ENCODE data around the gene USP15.

The USP15 gene

DNA sequence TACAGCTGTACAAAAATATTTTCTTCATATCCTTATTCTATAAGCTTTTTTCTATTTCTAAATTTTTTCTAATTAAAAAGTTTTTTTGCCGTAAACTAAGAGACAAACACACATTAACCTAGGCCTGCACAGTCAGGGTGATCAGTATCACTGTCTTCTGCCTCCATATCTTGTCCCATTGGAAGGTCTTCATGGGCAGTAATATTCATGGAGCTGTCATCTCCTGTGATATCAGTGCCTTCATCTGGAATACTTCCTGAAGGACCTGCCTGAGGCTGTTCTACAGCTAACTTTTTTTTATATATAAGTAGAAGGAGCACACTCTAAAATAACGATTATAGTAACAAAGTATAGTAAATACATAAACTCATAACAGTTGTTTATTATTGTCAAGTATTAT, 17.8 kb downstream of the USP15 start:
- TF ChIP-seq, protein P1, sequence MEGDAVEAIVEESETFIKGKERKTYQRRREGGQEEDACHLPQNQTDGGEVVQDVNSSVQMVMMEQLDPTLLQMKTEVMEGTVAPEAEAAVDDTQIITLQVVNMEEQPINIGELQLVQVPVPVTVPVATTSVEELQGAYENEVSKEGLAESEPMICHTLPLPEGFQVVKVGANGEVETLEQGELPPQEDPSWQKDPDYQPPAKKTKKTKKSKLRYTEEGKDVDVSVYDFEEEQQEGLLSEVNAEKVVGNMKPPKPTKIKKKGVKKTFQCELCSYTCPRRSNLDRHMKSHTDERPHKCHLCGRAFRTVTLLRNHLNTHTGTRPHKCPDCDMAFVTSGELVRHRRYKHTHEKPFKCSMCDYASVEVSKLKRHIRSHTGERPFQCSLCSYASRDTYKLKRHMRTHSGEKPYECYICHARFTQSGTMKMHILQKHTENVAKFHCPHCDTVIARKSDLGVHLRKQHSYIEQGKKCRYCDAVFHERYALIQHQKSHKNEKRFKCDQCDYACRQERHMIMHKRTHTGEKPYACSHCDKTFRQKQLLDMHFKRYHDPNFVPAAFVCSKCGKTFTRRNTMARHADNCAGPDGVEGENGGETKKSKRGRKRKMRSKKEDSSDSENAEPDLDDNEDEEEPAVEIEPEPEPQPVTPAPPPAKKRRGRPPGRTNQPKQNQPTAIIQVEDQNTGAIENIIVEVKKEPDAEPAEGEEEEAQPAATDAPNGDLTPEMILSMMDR (IDR thresholded peaks at IDR 0.05; ENCODE audit: low read length, missing control alignments), result no peak
- no peak overlapping the region for H3K4me3 ChIP-seq (replicated peaks; ENCODE audit: low read depth, low read length)
- DNase-seq (ENCODE audit: low read depth), result no peak

DNA sequence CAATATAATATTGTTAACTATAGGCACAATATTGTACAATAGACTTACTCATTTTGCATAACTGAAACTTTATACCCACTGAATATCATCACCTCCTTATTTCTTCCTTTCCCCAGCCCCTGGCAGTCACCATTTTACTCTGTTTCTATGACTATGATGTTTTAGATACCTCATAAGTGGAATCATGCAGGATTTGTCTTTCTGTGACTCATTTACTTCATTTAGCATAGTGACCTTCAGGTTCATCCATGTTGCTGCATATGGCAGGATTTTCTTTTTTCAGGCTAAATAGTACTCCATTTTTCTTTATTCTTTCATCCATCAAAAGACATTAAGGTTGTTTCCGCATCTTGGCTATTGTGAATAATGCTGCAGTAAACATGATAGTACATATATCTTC, 18.9 kb downstream of the USP15 start:
- TF ChIP-seq, protein P1 (IDR thresholded peaks at IDR 0.05; ENCODE audit: low read length, missing control alignments), result no peak
- no peak overlapping the region for H3K4me3 ChIP-seq (replicated peaks; ENCODE audit: low read depth, low read length)
- DNase-seq (ENCODE audit: low read depth), result no peak

DNA sequence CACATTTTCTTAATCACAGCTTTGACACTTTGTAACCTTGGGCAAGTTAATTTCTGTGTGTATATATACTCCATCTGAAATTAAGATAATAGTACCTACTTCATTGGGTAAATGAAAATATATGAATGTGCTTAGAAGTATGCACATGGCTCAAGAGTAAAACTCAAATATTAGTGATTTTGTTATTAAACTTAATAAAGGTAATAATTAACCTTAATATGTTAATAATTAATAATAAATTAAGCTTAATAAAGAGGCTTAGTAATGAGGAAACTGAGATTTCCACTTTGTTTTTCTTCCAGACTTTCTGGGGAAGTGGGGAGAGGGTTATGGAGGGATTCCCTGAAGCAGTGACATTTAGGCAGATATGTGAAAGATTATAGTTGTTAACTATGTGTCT, 19.8 kb downstream of the USP15 start:
- TF ChIP-seq, protein P1 (IDR thresholded peaks at IDR 0.05; ENCODE audit: low read length, missing control alignments), result no peak
- H3K4me3 ChIP-seq (replicated peaks; ENCODE audit: low read depth, low read length), result no peak overlapping the region
- DNase-seq (ENCODE audit: low read depth), result no peak

DNA sequence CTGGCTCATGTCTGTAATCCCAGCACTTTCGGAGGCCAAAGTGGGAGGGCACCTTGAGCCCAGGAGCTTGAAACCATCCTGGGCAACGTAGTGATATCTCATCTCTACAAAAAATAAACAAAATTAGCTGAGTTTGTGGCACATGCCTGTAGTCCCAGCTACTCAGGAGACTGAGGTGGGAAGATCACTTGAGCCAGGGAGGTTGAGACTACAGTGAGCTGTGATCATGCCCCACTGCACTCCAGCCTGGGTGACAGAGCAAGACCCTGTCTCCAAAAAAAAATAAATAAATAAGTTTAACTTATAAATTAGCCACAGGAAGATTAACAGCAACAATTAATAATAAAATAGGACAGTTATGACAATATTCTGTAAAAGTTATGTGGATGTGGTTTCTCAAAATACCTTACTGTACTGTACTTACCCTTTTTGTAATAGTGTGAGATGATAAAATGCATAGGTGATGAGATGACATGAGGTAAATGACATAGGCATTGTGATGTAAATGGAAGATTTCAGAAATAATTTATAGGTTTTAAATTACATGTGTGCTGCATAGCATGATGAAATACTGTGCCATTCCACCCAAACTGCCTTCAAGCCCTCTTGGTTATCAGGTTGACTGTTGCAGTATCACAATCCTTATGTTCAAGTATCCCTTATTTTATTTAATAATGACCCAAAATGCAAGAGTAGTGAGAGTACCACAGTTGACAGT, 22.0 kb downstream of the USP15 start:
- TF ChIP-seq, protein P1 (IDR thresholded peaks at IDR 0.05; ENCODE audit: low read length, missing control alignments), result no peak
- DNase-seq (ENCODE audit: low read depth), result no peak
- H3K4me3 ChIP-seq (replicated peaks; ENCODE audit: low read depth, low read length), result no peak overlapping the region

DNA sequence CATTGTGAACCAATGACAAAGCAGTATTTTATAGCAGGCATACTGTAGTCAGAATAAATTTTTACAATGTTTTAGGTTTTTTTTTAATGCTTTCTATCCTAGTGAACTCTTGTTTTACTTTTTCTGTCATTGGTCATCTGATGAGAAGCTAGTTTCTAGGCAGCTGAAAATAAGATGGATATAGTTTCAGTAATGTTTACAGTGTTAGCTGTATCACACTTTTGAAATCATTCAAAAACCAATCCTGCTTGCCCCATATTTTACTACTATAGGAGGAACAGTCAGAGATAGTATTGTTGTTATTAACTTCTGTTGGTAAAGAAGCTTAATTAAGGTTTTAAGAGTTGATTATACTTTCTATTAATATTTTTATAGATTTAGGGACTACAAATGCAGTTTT, 24.5 kb downstream of the USP15 start:
- TF ChIP-seq, protein P1 (IDR thresholded peaks at IDR 0.05; ENCODE audit: low read length, missing control alignments), result no peak
- no peak for DNase-seq (ENCODE audit: low read depth)
- no peak overlapping the region for H3K4me3 ChIP-seq (replicated peaks; ENCODE audit: low read depth, low read length)

DNA sequence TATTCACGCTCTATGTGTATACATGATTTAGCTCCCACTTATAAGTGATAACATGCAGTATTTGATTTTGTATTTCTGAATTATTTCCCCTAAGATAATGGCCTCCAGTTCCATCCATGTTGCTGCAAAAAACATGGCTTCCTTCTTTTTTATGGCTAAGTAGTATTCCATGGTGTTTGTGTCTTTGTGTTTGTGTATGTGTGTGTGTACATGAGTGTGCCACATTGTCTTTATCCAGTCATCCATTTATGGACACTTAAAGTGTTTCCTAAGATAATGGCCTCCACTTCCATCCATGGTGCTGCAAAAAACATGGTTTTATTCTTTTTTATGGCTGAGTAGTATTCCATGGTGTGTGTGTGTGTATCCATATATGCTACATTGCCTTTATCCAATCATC, 25.1 kb downstream of the USP15 start:
- no peak for DNase-seq (ENCODE audit: low read depth)
- TF ChIP-seq, protein P1 (IDR thresholded peaks at IDR 0.05; ENCODE audit: low read length, missing control alignments), result no peak
- no peak overlapping the region for H3K4me3 ChIP-seq (replicated peaks; ENCODE audit: low read depth, low read length)

DNA sequence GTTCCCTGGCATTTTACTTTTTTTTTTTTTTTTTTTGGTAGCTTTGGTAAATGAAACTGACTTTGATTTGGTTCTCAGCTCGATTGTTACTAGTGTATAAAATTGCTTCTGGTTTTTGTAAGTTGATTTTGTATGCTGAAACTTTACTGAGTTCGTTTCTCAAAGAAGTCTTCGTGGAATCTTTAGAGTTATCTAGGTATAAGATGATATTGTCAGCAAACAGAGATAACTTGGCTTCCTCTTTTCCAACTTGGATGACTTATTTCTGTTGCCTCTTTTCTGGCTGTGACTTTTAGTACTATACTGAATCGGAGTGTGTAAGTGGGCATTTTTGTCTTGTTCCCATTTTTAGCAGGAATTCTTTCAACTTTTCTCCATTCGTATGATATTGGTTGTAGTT, 28.1 kb downstream of the USP15 start:
- TF ChIP-seq, protein P1 (IDR thresholded peaks at IDR 0.05; ENCODE audit: low read length, missing control alignments), result no peak

More for the DNA sequence above, 28.1 kb downstream of the USP15 start:
- H3K4me3 ChIP-seq (replicated peaks; ENCODE audit: low read depth, low read length), result no peak overlapping the region
- DNase-seq (ENCODE audit: low read depth), result no peak

Data from fibroblast of pulmonary artery (primary cell).